Activated naive CD4-positive, alpha-beta T cell treated with anti-CD3 and anti-CD28 coated beads, Interleukin-2, amount 10 ng/mL, durations not matched to agents 5 hours and 36 hours (primary cell): ENCODE measurements around the gene PLEKHO2. TPM values are rescaled to one million over a fixed set of nuclear protein-coding genes. Genes with fewer than 3 reads are reported as not detected.

Experiments used
- total RNA-seq, 2 experiments: library from RNA; stranded (reverse); gene quantifications; one replicate each; pipeline ENCODE4 v1.2.3, GENCODE V29; 2021

The PLEKHO2 gene, protein sequence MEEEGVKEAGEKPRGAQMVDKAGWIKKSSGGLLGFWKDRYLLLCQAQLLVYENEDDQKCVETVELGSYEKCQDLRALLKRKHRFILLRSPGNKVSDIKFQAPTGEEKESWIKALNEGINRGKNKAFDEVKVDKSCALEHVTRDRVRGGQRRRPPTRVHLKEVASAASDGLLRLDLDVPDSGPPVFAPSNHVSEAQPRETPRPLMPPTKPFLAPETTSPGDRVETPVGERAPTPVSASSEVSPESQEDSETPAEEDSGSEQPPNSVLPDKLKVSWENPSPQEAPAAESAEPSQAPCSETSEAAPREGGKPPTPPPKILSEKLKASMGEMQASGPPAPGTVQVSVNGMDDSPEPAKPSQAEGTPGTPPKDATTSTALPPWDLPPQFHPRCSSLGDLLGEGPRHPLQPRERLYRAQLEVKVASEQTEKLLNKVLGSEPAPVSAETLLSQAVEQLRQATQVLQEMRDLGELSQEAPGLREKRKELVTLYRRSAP
- 10 to 100 TPM; 22.2 TPM for total RNA-seq

GRCh38 chr15:64841344-64842095 is at the start of gene PLEKHO2:
PLEKHO2 (plus strand) TSS chr15:64841915; CDS start chr15:64842017, 102 bp downstream.

DNA sequence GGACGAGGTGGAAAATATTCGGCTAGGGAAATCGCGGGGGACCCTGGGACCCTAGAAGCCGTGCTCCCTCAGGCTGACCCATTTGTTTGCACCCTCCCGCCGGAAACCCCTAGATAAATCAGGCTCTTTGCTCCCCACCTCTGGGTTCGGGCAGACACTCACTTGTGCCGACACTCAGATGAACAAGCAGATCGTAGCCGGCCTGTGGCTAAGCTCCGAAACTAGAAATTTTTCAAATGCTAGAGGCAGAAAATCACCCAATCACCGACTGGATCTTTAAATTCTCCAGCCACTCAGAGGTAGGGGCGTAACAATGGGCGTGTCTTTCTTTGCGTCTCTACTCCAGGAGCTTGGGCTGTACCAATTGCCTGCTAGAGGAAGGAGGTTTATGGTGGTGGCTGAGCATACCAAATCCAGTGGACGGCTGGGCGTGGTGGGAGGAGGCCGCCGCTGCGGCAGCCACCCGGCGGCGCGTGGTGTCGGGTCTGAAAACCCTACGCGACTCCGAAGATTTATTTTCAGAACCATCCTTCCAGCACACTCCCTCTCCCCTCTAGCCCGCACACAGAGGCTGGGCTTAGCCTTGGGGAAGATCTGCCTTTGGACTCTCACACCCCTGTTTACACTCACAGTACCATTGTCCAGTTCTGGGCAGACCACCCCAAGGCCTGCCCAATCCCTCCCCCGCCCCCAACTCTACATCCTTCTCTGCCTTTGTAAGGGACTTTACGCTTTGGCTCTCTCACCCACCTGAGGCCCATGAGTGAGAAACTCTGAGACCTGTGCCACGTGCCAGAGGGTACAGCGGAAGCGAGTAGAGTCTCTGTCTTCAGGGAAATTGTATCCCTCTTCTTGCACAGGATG is 16.1 kb upstream of the PLEKHO2 start, which contains the start of gene PIF1:
TSS of gene PIF1 (minus strand) at position 217 of the 864 bp plus-strand sequence. CDS start 1,312 bp downstream, outside the sequence.

GRCh38 chr15:64911311-64912186 is 69.8 kb downstream of the PLEKHO2 start, which contains the start of gene ANKDD1A:
ANKDD1A (plus strand) TSS chr15:64911902; CDS start chr15:64911931, 29 bp downstream.

Other genes with a start within 250 kb of the PLEKHO2 start
- gene RBPMS2, start 66.3 kb upstream of the PLEKHO2 start, total RNA-seq, result not detected
- gene PIF1, start 16.3 kb upstream of the PLEKHO2 start, total RNA-seq, result 10 to 100 TPM; 41.6 to 42.5 TPM
- gene ANKDD1A, start 70.0 kb downstream of the PLEKHO2 start, total RNA-seq, result 1 to 10 TPM; 6.7 to 6.9 TPM
- gene SPG21, start 148.0 kb downstream of the PLEKHO2 start, total RNA-seq, result 10 to 100 TPM; 53.7 to 54.6 TPM
- gene MTFMT, start 187.7 kb downstream of the PLEKHO2 start, total RNA-seq, result 10 to 100 TPM; 14.0 to 15.3 TPM
- not detected for gene SLC51B, start 203.5 kb downstream of the PLEKHO2 start, total RNA-seq
- not detected for gene RASL12, start 226.1 kb downstream of the PLEKHO2 start, total RNA-seq
- not detected for gene KBTBD13, start 234.8 kb downstream of the PLEKHO2 start, total RNA-seq